GM10266 (cell line): ENCODE results near the gene ACHE.

Experiments used
- DNase-seq: peaks from one replicate; pipeline ENCODE4 v3.0.0; 2012; ENCODE audit errors: extremely low spot score
- TF ChIP-seq, protein P1 (sequence below): IDR thresholded peaks from 2 replicates; pipeline ENCODE4 v1.5.1; 2012; ENCODE audit warnings: mild to moderate bottlenecking, low read depth; ENCODE audit not compliant: control insufficient read depth, insufficient read depth; ENCODE audit errors: missing control alignments

The ACHE gene

DNA sequence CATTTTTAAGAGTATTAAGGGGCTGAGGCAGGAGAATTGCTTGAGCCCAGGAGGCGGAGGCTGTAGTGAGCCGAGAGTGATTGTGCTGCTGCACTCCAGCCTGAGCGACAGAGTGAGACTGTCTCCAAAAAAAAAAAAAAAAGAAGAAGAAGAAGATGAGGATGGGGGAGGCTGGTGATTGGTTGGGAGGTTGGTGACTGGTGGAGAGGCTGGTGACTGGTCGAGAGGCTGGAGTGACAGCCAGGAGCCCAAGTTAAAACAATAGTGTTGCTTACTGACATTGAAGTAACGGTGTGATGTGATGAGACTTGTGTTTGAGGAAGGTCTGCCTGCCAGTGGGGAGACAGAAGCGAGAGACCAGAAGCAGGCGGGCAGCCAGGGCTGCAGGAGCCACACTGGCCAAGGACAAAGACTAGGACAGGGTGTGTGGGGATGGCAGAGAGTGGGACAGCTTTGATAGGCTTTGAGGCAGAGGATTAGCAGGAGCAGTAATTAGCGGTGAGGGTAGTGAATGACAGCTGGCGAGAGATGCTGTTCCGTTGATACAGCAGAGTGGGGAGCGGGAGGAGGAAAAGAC lies 15.9 kb downstream of the ACHE start:
- no peak for DNase-seq
- TF ChIP-seq, protein P1, sequence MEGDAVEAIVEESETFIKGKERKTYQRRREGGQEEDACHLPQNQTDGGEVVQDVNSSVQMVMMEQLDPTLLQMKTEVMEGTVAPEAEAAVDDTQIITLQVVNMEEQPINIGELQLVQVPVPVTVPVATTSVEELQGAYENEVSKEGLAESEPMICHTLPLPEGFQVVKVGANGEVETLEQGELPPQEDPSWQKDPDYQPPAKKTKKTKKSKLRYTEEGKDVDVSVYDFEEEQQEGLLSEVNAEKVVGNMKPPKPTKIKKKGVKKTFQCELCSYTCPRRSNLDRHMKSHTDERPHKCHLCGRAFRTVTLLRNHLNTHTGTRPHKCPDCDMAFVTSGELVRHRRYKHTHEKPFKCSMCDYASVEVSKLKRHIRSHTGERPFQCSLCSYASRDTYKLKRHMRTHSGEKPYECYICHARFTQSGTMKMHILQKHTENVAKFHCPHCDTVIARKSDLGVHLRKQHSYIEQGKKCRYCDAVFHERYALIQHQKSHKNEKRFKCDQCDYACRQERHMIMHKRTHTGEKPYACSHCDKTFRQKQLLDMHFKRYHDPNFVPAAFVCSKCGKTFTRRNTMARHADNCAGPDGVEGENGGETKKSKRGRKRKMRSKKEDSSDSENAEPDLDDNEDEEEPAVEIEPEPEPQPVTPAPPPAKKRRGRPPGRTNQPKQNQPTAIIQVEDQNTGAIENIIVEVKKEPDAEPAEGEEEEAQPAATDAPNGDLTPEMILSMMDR = no peak

DNA sequence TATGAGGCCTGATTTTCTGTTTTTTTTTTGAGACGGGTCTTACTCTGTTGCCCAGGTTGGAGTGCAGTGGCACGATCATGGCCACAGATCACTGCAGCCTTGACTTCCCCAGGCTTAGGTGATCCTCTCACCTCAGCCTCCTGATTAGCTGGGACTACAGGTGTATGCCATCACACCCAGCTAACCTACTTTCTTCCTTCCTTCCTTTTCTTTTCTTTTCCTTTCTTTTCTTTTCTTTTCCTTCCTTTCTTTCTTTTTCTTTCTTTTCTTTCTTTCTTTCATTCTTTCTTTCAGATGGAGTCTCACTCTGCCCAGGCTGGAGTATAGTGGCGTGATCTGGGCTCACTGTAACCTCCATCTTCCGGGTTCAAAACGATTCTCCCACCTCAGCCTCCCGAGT lies 17.0 kb downstream of the ACHE start:
- TF ChIP-seq, protein P1 = no peak

DNA sequence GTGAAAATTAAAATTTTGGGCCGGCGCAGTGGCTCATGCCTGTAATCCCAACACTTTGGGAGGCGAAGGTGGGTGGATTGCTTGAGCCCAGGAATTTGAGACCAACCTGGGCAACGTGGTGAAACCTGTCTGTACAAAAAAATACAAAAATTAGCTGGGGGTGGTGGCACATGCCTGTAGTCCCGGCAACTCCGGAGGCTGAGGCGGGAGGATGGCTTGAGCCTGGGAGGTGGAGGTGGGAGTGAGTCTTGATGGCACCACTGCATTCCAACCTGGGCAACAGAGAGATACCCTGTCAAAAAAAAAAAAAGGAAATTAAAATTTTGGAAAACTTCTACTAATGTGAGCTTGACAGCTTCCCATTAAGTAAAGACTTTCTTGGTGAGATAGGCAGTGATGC lies 17.7 kb downstream of the ACHE start:
- DNase-seq = no peak
- TF ChIP-seq, protein P1 = no peak

More for the DNA sequence above, 17.0 kb downstream of the ACHE start:
- no peak for DNase-seq

DNA sequence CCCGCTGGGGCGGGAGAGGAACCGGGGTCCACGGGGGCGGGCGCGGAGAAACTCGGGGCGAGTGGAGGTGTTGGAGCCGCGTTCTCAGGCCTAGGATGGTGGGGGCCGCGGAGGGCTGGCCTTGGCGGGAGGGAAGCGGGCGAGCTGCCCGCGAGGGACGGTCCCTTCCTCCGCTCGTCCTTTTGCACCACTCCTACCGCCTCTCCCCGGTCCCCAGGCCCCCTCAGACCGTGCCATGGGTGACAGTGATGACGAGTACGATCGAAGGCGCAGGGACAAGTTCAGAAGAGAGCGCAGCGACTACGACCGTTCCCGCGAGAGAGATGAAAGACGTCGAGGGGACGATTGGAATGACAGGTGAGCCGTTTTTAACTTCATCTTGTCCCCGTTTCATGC lies 20.3 kb downstream of the ACHE start:
- no peak for DNase-seq
- TF ChIP-seq, protein P1 = no peak

DNA sequence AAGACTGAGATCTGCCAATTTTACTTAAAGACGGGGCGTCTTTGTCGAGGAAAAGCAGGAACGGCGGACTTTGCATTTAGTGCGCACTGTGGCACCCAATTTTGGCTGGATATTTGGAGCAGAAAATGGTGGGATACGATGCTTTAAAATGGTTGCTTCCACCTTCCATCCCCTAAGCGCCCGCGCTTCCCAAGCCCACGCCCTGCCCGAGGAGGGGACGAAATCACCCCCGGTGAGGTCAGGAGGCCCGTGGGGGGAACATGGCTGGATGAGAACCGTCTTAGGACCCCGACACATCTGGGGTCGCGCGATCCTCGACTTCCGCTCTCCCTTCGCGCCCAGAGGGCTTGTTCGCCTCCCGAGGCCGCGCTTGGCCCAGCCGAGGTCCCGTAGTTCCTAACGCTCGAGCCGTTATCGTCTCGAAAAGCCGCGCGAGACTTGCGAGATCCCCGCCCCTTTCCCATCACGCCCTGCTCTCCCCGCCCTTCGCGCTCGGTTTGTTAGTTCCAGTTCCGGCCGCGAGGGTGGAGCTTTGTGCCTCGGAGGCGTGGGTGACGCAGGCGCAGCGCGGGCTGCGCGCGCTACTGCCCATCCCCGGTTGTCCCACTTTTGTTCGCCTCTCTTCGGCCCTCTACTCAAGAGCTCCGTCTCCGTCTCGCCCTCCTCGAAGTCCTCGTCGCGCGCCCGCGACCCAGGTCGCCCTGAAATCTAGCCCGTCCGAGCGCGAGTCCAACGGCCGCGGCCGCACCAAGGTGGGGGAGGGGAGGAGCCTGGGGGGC lies 20.9 kb downstream of the ACHE start, which contains the start of gene SRRT:
Gene SRRT (plus strand): TSS at position 527 of the 779 bp plus-strand sequence. CDS start 488 bp downstream, outside the sequence.
- TF ChIP-seq, protein P1 = no peak
- DNase-seq = peak; percentile 99

DNA sequence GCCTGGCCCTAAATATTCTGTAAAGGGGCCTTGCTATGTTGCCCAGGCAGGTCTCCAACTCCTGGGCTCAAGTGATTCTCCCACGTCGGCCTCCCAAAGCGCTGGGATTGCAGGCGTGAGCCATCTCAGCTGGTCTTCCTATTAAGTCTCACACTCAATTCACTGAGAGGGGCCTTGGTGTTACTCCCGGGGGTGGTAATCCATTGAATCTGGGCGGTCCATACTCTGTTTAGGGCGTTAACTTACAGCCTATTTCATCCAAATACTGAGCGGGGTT lies 21.4 kb downstream of the ACHE start:
- TF ChIP-seq, protein P1 = no peak
- DNase-seq = no peak

DNA sequence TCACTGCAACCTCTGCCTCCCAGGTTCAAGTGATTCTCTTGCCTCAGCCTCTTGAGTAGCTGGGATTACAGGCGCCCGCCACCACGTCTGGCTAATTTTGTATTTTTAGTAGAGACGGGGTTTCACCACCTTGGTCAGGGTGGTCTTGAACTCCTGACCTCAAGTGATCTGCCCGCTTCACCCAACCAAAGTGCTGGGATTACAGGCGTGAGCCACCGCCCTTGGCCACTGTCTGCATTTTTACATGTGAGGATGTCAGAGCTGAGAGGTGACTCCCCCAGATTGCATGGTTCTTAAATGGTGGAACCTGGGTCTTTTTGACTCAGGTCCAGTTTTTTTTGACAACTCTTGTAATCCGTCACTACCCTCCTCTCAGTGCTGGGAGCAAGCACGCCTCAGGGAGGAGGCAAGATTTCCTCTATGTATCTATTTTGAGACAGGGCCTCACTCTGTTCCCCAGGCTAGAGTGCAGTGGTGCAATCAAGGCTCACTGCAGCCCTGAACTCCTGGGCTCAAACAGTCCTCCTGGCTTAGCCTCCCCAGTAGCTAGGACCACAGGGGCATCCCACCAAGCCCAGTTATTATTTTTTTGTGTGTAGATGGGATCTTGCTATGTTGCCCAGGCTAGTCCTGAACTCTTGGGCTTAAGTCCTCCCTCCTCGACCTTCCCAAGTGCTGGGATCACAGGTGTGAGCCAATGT lies 21.9 kb downstream of the ACHE start:
- DNase-seq = no peak
- TF ChIP-seq, protein P1 = no peak
